ENCODE results near the gene NOTCH1. TPM values are rescaled to one million over a fixed set of nuclear protein-coding genes. Genes with fewer than 3 reads are reported as not detected.

NOTCH1 gene
- total and polyA plus RNA-seq, 2 of the 8 experiments (the other 6 are each of a cell fraction or from before 2014, with no cell fraction given), result 6.9 to 55.6 TPM

GRCh38 chr9:136485049-136486045 lies 60.5 kb downstream of the NOTCH1 start (continued):
- TF ChIP-seq CHD1 (IDR thresholded peaks at IDR 0.05; ENCODE audit: low read depth, low read length) (no peak), SIN3A (conservative IDR thresholded peaks at IDR 0.05 in 1 of 2, IDR thresholded peaks at IDR 0.05 in 1 of 2; ENCODE audit: low read depth in 1 of 2, low read length in 2 of 2) (0 out of 4 replicates have a peak, but pooled peaks of 1 of the 2 experiments have one; percentile 34), BRCA1 (IDR thresholded peaks at IDR 0.05; ENCODE audit: low read depth, low read length) (no peak)
